ENCODE data around the gene RBBP8NL. TPM values are rescaled to one million over a fixed set of nuclear protein-coding genes. Genes with fewer than 3 reads are reported as not detected.

Gene RBBP8NL
- total and polyA plus RNA-seq, 2 donors (not counting 3 experiments of a cell fraction or from before 2014, with no cell fraction given): not detected

GRCh38 chr20:62394248-62395245 is 32.8 kb downstream of the RBBP8NL start:
- no TSS peak for BruUV-seq (replicated peaks)
- no peaks in the 10 kb centered on the region for H3K4me1 ChIP-seq (ENCODE audit: control insufficient read depth, extremely low read depth, insufficient read depth, low read length)
- no peaks in the 10 kb centered on the region for H3K27me3 ChIP-seq (ENCODE audit: control insufficient read depth in 2 of 2, insufficient read depth in 2 of 2, low read length in 2 of 2)
- H3K4me3 ChIP-seq (replicated peaks in 1 of 3; ENCODE audit: insufficient read depth in 1 of 3, low read depth in 1 of 3, low read length in 3 of 3): no peak overlapping the region
- ChIA-PET CTCF (interaction anchor here (1.5 kb wide), 1 partner anchor 12 kb away, joined by 5 read pairs; no protein-coding TSS in a partner anchor), POLR2A (no interaction called here)
- H3K9me1 ChIP-seq (replicated peaks; ENCODE audit: control insufficient read depth, extremely low read depth, insufficient read depth, low read length): no peaks in the 10 kb centered on the region
- FAIRE-seq (no peak), DNase-seq (ENCODE audit: low read depth, low spot score) (no peak)
- no peak for TF ChIP-seq MAX (IDR thresholded peaks at IDR 0.05; ENCODE audit: insufficient read depth, insufficient read length)
- no peak for TF ChIP-seq POLR2A (IDR thresholded peaks at IDR 0.05; ENCODE audit: low read depth, low read length)
- TF ChIP-seq FOS (IDR thresholded peaks at IDR 0.05; ENCODE audit: borderline replicate concordance, insufficient read depth, low read length): no peak
- no peak for TF ChIP-seq EZH2 (IDR thresholded peaks at IDR 0.05; ENCODE audit: borderline replicate concordance, low read depth, low read length, severe bottlenecking)
- TF ChIP-seq JUN (IDR thresholded peaks at IDR 0.05; ENCODE audit: borderline replicate concordance, insufficient read depth, insufficient read length, low read depth): no peak
- TF ChIP-seq MYC (IDR thresholded peaks at IDR 0.05; ENCODE audit: low read depth, low read length): no peak
- TF ChIP-seq CTCF (IDR thresholded peaks at IDR 0.05; ENCODE audit: extremely low read depth in 1 of 2, insufficient read depth in 1 of 2, low read depth in 1 of 2, low read length in 2 of 2): no peak
- no peak for TF ChIP-seq GATA2 (IDR thresholded peaks at IDR 0.05; ENCODE audit: insufficient read depth, insufficient read length, low read depth, low read length)
- no peak for TF ChIP-seq POLR2AphosphoS5 (IDR thresholded peaks at IDR 0.05; ENCODE audit: insufficient read depth, low read depth, low read length)
- H3K9me3 ChIP-seq (replicated peaks; ENCODE audit: control insufficient read depth, insufficient read depth, low read length): no peaks in the 10 kb centered on the region
- intact Hi-C loops (cut with micrococcal nuclease): no loop called here
- no peak overlapping the region for H3K9ac ChIP-seq (replicated peaks; ENCODE audit: extremely low read depth, insufficient read depth, low read length)
- no peaks in the 10 kb centered on the region for H4K20me1 ChIP-seq (replicated peaks; ENCODE audit: control insufficient read depth, extremely low read depth, insufficient read depth, low read length)
- H3K4me2 ChIP-seq (ENCODE audit: insufficient read depth, low read length): no peak overlapping the region
- dilution Hi-C loops (cut with MboI; ENCODE audit: extremely low pct_ligation_motif_present, low sequenced_read_pairs): no loop called here
- no peak overlapping the region for H2AFZ ChIP-seq (ENCODE audit: low read depth, low read length)
- no peak overlapping the region for H3K27ac ChIP-seq (ENCODE audit: insufficient read depth, low read depth, low read length)
- H3K36me3 ChIP-seq (ENCODE audit: control insufficient read depth in 2 of 2, extremely low read depth in 1 of 2, insufficient read depth in 2 of 2, low read length in 2 of 2): peaks cover 2 to 15% of the 10 kb centered on the region in 2 experiments
- H3K79me2 ChIP-seq (ENCODE audit: control insufficient read depth, insufficient read depth, low read length): no peaks in the 10 kb centered on the region
